8988T (cell line): Measurements from ENCODE around the gene MRGPRE.

ENCODE experiments used
- DNase-seq: peaks from one replicate; pipeline ENCODE4 v3.0.0; 2011

The MRGPRE gene

GRCh38 chr11:3194016-3194816, 38.0 kb downstream of the MRGPRE start:
- DNase-seq, result peak; percentile 24

GRCh38 chr11:3193373-3194015, 38.7 kb downstream of the MRGPRE start:
- DNase-seq, result peak; percentile 6

GRCh38 chr11:3192511-3193372, 39.5 kb downstream of the MRGPRE start:
- peak; percentile 23 for DNase-seq

GRCh38 chr11:3191586-3192324, 40.5 kb downstream of the MRGPRE start:
- no peak for DNase-seq

- peak; percentile 4 for DNase-seq
These were observed 41.6 kb downstream of the MRGPRE start for GRCh38 chr11:3190600-3190999.

- peak; percentile 14 for DNase-seq
These were observed 42.2 kb downstream of the MRGPRE start for GRCh38 chr11:3189886-3190583.

- DNase-seq, result peak; percentile 15
These were observed 42.9 kb downstream of the MRGPRE start for GRCh38 chr11:3189196-3189843.

- DNase-seq, result peak; percentile 7
These were observed 43.6 kb downstream of the MRGPRE start for GRCh38 chr11:3188496-3189195.

- DNase-seq, result peak; percentile 3
These were observed 45.9 kb downstream of the MRGPRE start for GRCh38 chr11:3186166-3186953.

- DNase-seq, result no peak
These were observed 47.4 kb downstream of the MRGPRE start for GRCh38 chr11:3184732-3185347.

- peak; percentile 5 for DNase-seq
These were observed 48.7 kb downstream of the MRGPRE start for GRCh38 chr11:3183523-3183922.

GRCh38 chr11:3182462-3182852, 49.8 kb downstream of the MRGPRE start:
- DNase-seq, result no peak

GRCh38 chr11:3181725-3182461, 50.3 kb downstream of the MRGPRE start:
- peak; percentile 5 for DNase-seq

- no peak for DNase-seq
These were observed 51.3 kb downstream of the MRGPRE start for GRCh38 chr11:3180869-3181268.

GRCh38 chr11:3178349-3178748, 53.9 kb downstream of the MRGPRE start:
- no peak for DNase-seq

GRCh38 chr11:3177931-3178330, 54.3 kb downstream of the MRGPRE start:
- no peak for DNase-seq
